Measurements from ENCODE around the gene POU2AF1. TPM values are rescaled to one million over a fixed set of nuclear protein-coding genes. Genes with fewer than 3 reads are reported as not detected.

Gene POU2AF1
- total RNA-seq, 4 donors from 2014 or later, result 0.57 to 2.2 (median 1.8) TPM; not detected in 1

DNA sequence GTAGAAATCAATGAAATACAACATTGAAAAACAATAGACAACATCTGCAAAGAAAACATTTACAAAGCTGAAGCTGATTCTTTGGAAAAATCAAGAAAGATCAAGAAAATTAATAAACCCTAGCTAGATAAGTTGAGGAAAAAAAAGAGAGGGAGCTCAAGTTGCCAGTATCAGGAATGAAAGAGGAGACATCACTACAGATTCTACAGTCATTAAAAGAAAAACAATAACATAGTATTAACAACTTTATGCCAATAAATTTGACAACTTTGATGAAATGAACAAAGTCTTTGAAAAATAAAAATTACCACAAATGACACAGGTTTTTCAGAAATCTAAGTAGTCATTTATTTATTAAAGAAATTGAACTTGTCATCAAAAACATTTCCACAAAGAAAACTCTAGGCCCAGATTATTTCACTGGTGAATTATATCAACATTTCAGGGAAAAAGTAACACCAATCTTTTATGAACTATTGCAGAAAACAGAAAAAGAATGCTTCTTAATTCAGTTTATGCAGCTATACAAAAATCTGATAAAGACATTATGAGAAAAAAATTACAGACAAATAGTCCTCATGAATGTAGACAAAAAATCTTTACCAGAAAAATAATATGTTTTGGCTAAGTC is 39.2 kb downstream of the POU2AF1 start:
- no peaks in the 10 kb centered on the region for H3K36me3 ChIP-seq
- H3K9me3 ChIP-seq, result no peaks in the 10 kb centered on the region
- no peaks in the 10 kb centered on the region for H3K27me3 ChIP-seq
- H3K4me3 ChIP-seq, result no peak overlapping the region
- TF ChIP-seq POLR2A (IDR thresholded peaks at IDR 0.05), result no peak
- TF ChIP-seq, protein P1, sequence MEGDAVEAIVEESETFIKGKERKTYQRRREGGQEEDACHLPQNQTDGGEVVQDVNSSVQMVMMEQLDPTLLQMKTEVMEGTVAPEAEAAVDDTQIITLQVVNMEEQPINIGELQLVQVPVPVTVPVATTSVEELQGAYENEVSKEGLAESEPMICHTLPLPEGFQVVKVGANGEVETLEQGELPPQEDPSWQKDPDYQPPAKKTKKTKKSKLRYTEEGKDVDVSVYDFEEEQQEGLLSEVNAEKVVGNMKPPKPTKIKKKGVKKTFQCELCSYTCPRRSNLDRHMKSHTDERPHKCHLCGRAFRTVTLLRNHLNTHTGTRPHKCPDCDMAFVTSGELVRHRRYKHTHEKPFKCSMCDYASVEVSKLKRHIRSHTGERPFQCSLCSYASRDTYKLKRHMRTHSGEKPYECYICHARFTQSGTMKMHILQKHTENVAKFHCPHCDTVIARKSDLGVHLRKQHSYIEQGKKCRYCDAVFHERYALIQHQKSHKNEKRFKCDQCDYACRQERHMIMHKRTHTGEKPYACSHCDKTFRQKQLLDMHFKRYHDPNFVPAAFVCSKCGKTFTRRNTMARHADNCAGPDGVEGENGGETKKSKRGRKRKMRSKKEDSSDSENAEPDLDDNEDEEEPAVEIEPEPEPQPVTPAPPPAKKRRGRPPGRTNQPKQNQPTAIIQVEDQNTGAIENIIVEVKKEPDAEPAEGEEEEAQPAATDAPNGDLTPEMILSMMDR (IDR thresholded peaks at IDR 0.05), result no peak
- H3K4me1 ChIP-seq, result peaks cover 0 to 32% (median 10%) of the 10 kb centered on the region in 3 donors
- intact Hi-C loops (cut with DNase I), result no loop called here
- H3K27ac ChIP-seq, result no peak overlapping the region
- DNase-seq, result no peak

DNA sequence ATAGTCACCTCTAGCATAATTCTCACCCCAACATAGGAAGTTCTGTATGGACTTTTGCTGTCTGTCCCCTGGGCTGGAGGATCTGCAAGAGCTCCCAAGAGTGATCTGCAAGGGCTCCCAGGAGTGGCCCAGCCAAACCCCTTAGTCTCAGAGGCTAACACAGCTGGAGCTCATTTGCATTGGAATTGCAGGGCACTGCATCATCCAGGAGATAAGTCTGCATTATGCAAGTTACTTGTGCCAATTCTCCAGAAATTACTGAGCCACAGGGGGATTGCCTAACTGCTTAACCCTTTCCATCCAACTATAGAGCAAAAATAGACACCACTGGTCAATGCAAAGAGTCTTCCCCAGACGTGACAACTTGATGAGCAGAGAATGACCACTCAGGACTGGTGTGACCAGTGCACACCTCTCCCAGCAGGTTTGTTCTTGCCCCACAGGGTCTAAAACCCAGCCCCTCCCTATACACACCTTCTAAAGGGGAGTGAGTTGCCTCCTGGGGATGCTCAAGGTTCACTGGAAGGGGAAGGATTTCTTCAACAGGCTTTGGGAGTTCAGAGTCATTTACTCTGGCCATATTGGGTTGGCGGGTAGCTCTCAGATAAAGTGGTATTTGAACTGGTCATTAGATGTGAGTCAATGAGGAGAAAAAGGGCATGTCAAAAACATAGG is 42.4 kb downstream of the POU2AF1 start:
- H3K9me3 ChIP-seq, result no peaks in the 10 kb centered on the region
- no peaks in the 10 kb centered on the region for H3K36me3 ChIP-seq
- no peak overlapping the region for H3K4me3 ChIP-seq
- peaks cover 0 to 43% (median 18%) of the 10 kb centered on the region in 3 donors for H3K4me1 ChIP-seq
- H3K27ac ChIP-seq, result no peak overlapping the region
- H3K27me3 ChIP-seq, result no peaks in the 10 kb centered on the region
- intact Hi-C loops (cut with DNase I), result no loop called here
- WGBS, 2 donors, result 70 to 80% methylated on average over 2 of the region's 2 CpGs
- TF ChIP-seq, protein P1 (IDR thresholded peaks at IDR 0.05), result no peak
- no peak for TF ChIP-seq POLR2A (IDR thresholded peaks at IDR 0.05)
- DNase-seq, result no peak

DNA sequence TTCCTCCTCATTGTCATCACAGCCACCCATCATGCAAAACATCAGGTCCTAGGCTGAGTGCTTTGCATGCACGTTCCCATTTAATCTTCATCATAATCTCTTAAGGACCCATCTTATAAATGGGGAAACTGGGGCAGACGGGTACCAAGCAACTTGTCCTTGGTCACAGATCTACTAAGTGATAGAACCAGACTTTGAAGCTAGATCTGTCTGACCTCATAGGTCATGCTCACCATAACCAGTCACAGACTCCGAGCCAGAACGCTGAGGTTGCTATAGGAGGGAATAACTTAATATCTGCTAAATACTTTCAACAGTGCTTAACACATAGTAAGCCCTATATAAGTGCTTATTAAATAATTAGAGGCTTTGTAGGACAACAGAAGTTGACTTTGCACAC is 43.0 kb downstream of the POU2AF1 start:
- no peak for DNase-seq
- Histone ChIP-seq H3K9me3 (no peaks in the 10 kb centered on the region), H3K27me3 (no peaks in the 10 kb centered on the region), H3K4me1 (peaks cover 0 to 50% (median 24%) of the 10 kb centered on the region in 3 donors), H3K36me3 (no peaks in the 10 kb centered on the region), H3K27ac (no peak overlapping the region), H3K4me3 (no peak overlapping the region)
- intact Hi-C loops (cut with DNase I), result no loop called here
- TF ChIP-seq, protein P1 (IDR thresholded peaks at IDR 0.05), result no peak
- TF ChIP-seq POLR2A (IDR thresholded peaks at IDR 0.05), result no peak
- 79 to 87% methylated on average over 4 of the region's 4 CpGs for WGBS, 2 donors

GRCh38 chr11:111335549-111335948 is 43.5 kb downstream of the POU2AF1 start:
- Histone ChIP-seq H3K27ac (no peak overlapping the region), H3K27me3 (no peaks in the 10 kb centered on the region), H3K4me3 (no peak overlapping the region), H3K36me3 (no peaks in the 10 kb centered on the region), H3K4me1 (peaks cover 0 to 54% (median 25%) of the 10 kb centered on the region in 3 donors), H3K9me3 (no peaks in the 10 kb centered on the region)
- intact Hi-C loops (cut with DNase I), result no loop called here
- TF ChIP-seq, protein P1 (IDR thresholded peaks at IDR 0.05), result no peak
- TF ChIP-seq POLR2A (IDR thresholded peaks at IDR 0.05), result no peak
- DNase-seq, result no peak
- WGBS, 2 donors, result 49 to 78% methylated on average over 6 of the region's 6 CpGs

Measured in esophagus squamous epithelium (tissue), 5 donors.